Central memory CD8-positive, alpha-beta T cell (primary cell): ENCODE data around the gene PLXNA4.

Experiments
- ATAC-seq: fragments of 150-1000 bp; cut with Tn5 transposase; replicated peaks from 2 replicates; pipeline ENCODE4 v1.10.0; 2022; ENCODE audit warnings: mild to moderate bottlenecking, moderate FRiP score, moderate number of reproducible peaks; ENCODE audit not compliant: poor library complexity, severe bottlenecking; ENCODE audit errors: extremely low read depth
- DNase-seq, 2 donors: peaks; one replicate each; pipeline ENCODE4 v3.0.0; 2021; ENCODE audit warnings: low spot score in 2 of 2
- H3K27ac Mint-ChIP-seq: one replicate; pipeline ENCODE4 v1.8.0; 2022; ENCODE audit warnings: low read depth, mild to moderate bottlenecking, moderate library complexity, mixed read lengths
- H3K27me3 Mint-ChIP-seq: one replicate; pipeline ENCODE4 v1.8.0; 2022; ENCODE audit warnings: mixed read lengths
- H3K36me3 Mint-ChIP-seq: one replicate; pipeline ENCODE4 v1.8.0; 2022; ENCODE audit warnings: mild to moderate bottlenecking, moderate library complexity, mixed read lengths; ENCODE audit not compliant: insufficient read depth
- H3K4me1 Mint-ChIP-seq: one replicate; pipeline ENCODE4 v1.8.0; 2022; ENCODE audit warnings: mixed read lengths
- H3K4me3 Mint-ChIP-seq: one replicate; pipeline ENCODE4 v1.8.0; 2022; ENCODE audit warnings: mild to moderate bottlenecking, moderate library complexity, mixed read lengths
- H3K9me3 Mint-ChIP-seq: one replicate; pipeline ENCODE4 v1.8.0; 2022; ENCODE audit warnings: mixed read lengths

PLXNA4 gene

DNA sequence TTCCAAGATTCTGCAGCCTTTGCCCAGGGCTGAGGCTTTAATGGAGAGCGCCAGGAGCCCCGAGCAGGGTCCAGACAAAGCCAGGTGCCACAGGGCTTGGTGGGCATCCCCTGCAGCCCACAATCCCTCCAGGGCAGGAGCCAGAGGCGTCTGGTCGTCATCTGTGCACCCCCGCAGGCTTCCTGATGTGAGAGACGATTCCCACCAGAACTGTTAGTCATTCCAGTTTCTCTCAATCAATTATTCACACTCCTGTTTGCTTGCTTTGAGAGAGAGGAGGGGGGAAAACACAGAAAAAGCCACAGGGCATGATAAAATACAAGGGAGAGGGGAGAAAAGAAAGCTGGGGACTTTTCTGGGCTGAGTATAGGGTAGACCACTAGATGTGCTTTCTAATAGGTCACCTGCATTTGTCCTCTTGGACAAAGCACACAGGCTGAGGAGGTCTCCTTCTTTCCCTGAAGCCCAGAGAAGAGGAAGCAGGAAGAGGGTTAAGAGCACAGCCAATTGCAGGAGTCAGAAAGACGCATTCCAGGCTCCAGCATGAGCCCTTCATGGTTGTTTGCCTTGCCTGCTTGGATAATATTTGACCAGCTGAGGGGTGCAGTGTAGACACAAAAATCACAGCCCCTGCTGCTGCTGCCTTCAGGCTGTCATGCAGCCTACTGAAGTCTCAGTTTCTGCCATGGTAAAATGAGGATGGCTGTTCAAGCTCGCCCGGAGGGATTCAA, 194.4 kb downstream of the PLXNA4 start:
- Mint-ChIP-seq H3K27me3 (peaks cover 91% of the 10 kb centered on the region), H3K27ac (no peak overlapping the region), H3K4me1 (no peaks in the 10 kb centered on the region), H3K36me3 (no peaks in the 10 kb centered on the region), H3K4me3 (no peak overlapping the region), H3K9me3 (no peaks in the 10 kb centered on the region)
- DNase-seq (no peak), ATAC-seq (no peak)

DNA sequence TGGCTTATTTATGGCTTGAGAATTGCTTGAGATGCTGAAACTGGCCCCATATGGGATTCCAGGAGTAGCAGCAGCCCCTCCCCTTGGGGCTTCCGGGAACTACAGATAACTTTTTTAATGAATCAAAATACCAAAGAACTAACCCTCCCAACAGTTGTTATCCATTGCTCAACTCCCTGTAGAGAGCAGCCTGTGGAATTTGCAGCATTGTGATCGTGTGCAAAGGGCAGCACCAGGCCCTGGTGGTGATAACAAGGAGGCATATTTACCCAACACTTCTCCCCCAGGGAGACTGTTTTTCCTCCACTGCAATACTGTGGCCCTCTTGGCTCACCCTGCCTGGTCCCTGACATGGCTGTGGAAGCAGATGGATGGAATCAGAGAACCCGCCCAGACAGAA, 196.2 kb downstream of the PLXNA4 start:
- H3K9me3 Mint-ChIP-seq: no peaks in the 10 kb centered on the region
- DNase-seq (no peak), ATAC-seq (no peak)
- H3K4me3 Mint-ChIP-seq: no peak overlapping the region
- H3K4me1 Mint-ChIP-seq: no peaks in the 10 kb centered on the region
- peaks cover 88% of the 10 kb centered on the region for H3K27me3 Mint-ChIP-seq
- no peak overlapping the region for H3K27ac Mint-ChIP-seq
- H3K36me3 Mint-ChIP-seq: no peaks in the 10 kb centered on the region

DNA sequence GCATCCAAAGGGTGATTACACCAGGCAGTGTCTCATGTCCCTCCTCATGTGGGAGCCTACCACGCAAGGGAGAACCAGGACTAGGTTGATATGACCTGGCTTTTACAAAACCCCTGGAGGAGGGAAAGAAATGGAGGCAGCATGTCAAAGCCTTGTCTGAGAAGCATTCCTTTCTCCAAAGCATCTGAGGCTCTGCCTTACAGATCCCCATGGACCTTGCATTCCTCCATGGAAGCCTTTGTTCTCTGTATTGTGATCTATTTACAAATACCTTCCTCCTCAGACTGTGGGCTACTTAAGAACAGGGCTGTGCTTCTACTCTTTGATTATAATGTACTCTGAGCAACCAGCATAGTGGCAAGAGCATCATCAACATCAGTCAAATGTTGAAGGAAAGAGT, 197.0 kb downstream of the PLXNA4 start:
- ATAC-seq: no peak
- no peak overlapping the region for H3K4me3 Mint-ChIP-seq
- no peak overlapping the region for H3K27ac Mint-ChIP-seq
- no peak for DNase-seq
- H3K36me3 Mint-ChIP-seq: no peaks in the 10 kb centered on the region
- H3K9me3 Mint-ChIP-seq: no peaks in the 10 kb centered on the region
- H3K4me1 Mint-ChIP-seq: no peaks in the 10 kb centered on the region
- peaks cover 81% of the 10 kb centered on the region for H3K27me3 Mint-ChIP-seq

DNA sequence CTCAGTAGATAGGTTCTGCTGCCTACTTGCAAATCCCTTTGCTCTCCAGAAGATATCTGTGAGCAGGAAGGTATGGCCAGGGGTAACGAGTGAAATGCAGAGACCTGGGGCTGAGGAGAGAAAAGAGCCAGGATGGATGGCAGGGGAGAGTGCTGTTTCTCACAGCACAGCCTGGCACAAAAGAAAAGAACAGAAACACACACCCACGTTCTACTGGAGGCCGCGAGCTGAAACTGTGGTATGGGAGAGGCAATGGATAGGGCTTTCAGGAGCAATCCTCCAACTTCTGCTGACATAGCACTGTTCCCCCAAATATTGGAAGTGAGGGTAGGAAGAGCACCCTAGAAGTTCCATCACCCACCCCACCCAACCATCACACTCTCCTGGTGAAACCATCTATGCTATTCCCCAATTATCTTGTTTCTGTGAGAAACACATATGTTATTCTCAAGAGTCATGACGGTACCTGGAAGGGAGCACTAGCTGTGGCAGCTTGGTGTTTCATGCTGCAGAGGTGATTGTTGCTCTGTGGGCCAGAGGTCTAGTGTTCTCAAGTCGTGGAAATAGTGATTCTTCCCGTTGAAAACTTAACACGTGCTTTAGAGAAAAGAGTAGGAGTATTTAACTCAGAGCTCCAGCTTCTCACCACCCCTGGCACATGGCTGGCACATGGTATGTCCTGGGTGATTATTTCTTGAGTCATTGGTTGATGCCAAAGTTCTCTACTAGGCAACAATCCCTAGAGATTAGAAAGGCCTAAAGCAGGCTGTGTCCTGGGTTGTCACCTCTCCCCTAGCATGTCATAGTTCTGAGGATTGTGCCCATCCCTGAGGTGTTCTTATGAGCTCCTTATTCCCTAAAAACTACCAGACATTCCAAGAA, 198.3 kb downstream of the PLXNA4 start:
- Mint-ChIP-seq H3K36me3 (no peaks in the 10 kb centered on the region), H3K4me3 (no peak overlapping the region), H3K27me3 (peaks cover 67% of the 10 kb centered on the region), H3K9me3 (no peaks in the 10 kb centered on the region), H3K27ac (no peak overlapping the region), H3K4me1 (no peaks in the 10 kb centered on the region)
- no peak for DNase-seq
- ATAC-seq: no peak

DNA sequence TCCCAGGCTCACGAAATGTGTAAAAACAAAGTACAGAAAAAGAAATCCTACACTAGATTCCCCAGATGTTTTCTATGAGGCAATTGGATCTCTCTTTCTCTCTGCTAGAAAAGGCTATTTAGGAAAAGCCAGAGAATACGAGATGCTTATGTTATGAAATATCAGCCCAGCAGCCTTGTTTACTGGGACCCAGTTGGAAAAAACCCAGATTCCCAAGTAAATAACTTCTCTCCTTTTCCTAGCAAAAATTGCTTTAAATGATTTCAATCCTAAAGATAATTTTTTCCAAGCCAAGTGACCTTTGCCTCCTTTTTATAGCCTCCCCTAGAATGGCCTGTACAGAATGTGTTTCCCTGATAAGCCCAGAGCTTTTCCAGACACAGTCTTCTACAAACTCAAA, 199.3 kb downstream of the PLXNA4 start:
- no peak overlapping the region for H3K4me3 Mint-ChIP-seq
- H3K9me3 Mint-ChIP-seq: no peaks in the 10 kb centered on the region
- H3K36me3 Mint-ChIP-seq: no peaks in the 10 kb centered on the region
- no peak overlapping the region for H3K27ac Mint-ChIP-seq
- no peak for DNase-seq
- H3K4me1 Mint-ChIP-seq: no peaks in the 10 kb centered on the region
- peaks cover 58% of the 10 kb centered on the region for H3K27me3 Mint-ChIP-seq
- no peak for ATAC-seq

DNA sequence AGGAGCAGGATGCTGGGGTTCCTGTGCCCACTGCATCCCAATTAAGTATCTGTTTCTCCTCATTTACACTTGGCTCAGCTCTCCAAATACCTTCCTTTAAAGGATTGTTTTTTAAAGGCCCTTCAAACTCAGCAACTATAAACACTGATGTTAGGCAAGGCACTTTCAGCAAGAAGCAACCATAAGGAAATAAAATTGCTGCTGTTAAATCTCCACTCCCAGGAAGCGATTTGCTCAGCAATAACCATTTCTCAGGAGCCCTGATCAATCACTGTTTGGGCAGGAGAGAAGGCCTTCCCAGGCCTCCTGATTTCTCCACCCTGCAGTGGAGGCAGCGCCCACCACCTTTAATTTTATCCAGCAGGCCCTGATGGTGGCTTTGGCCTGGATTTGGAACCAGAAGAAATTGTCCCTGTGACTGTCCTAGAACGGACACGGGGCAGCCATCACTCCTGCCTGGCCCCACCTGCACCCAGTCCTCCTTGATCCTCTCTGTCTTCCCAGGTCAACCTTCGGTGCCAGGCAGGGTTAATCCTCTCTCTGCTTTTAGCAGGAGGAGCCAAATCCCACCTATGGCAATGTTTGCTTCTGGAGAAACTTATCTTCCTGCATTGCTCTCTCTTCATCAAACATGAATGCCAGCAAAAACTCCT, 199.8 kb downstream of the PLXNA4 start:
- Mint-ChIP-seq H3K27ac (no peak overlapping the region), H3K36me3 (no peaks in the 10 kb centered on the region), H3K27me3 (peaks cover 53% of the 10 kb centered on the region), H3K9me3 (no peaks in the 10 kb centered on the region), H3K4me3 (no peak overlapping the region), H3K4me1 (no peaks in the 10 kb centered on the region)
- DNase-seq (no peak), ATAC-seq (no peak)

DNA sequence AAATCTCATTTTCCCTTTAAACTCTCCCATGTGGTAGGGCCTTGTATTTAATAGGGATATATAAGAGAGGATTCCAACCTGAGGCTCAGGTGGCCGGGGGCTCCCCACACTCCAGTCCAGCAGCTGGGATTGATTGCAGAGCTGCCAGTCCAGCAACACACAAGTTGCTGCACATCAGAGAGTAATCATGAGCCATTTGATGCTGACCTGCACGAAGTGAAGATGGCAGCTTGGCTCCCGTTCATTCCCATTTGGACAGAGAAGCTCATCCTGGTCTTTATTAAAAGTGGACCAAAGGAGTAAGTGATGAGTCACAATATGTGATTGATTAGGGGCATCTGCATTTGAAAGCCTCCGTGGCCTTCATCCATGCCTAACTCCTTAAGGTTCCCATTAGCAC, 202.4 kb downstream of the PLXNA4 start:
- DNase-seq (no peak), ATAC-seq (no peak)
- Mint-ChIP-seq H3K4me1 (no peaks in the 10 kb centered on the region), H3K9me3 (no peaks in the 10 kb centered on the region), H3K27me3 (peaks cover 36% of the 10 kb centered on the region), H3K4me3 (no peak overlapping the region), H3K27ac (no peak overlapping the region), H3K36me3 (no peaks in the 10 kb centered on the region)

DNA sequence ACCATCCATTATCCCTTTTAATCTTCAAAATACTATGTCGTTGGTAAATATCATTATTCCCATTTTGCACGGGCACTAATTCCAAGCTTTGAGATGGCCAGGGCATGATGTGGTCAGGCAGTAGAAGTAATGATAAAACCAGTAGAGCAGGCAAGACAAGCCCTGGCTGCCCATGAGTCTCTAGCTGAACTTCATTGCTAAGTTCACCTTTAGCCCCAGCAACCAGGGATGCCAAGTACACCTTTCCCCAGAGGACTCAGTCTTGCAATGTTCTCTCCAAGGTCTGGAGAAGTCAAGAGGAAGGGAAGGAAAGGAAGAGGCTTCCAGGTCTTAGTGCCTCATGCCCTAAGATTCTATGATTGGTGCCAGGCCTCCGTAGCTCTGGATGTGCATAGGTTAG, 203.2 kb downstream of the PLXNA4 start:
- ATAC-seq (no peak), DNase-seq (no peak)
- Mint-ChIP-seq H3K9me3 (no peaks in the 10 kb centered on the region), H3K4me1 (no peaks in the 10 kb centered on the region), H3K27me3 (peaks cover 42% of the 10 kb centered on the region), H3K27ac (no peak overlapping the region), H3K4me3 (no peak overlapping the region), H3K36me3 (no peaks in the 10 kb centered on the region)

DNA sequence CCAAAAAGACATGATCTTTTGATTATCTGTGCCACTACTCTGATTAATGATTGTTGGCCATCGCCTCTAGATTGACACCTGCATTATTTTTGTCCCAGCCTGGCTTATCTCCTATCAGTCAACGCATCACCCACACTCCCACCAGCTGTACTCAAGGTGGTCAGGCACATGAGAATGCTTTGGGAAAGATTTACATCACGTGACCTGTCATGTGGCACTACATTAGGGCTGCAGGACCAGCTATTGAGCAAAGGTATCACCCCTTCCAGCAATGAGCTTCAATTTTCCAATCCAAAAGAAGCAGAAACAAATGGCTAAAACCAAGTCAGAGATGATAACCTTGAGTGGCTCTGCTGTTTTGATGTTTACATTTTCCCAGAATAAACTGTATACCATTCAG, 204.3 kb downstream of the PLXNA4 start:
- H3K4me1 Mint-ChIP-seq: no peaks in the 10 kb centered on the region
- H3K4me3 Mint-ChIP-seq: no peak overlapping the region
- peaks cover 42% of the 10 kb centered on the region for H3K27me3 Mint-ChIP-seq
- no peak overlapping the region for H3K27ac Mint-ChIP-seq
- no peak for DNase-seq
- H3K36me3 Mint-ChIP-seq: no peaks in the 10 kb centered on the region
- H3K9me3 Mint-ChIP-seq: no peaks in the 10 kb centered on the region
- ATAC-seq: no peak

DNA sequence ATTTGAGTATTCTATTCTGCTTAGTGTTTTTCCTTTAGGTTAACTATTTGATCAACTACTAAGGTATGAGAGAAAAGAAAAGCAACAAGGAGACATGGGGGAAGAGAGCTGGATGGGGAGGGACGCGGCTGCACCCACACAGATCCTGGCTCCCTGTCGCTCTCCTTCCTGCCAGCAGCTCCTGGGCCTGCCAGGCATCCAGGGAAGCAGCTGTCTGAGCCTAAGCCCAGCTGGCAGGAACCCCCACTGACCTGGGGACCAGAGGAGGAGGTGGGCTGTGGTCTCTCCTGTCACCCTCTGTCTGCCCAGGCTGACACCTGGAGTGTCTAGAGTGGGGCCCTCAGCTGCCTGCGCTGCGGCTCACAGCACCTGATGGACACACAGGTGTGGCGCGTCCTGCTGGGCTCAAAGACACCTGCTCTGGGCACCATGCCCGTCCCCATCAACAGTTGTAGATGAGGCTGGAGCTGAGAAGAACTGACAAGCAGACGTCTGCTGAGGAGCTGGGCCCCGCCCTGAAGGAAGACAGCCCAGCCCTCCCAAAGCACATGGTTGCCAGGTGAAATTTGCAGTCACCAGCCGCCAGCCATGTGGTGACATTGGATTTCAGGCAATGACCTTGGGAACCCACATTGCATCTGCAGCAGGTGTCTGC, 207.9 kb downstream of the PLXNA4 start:
- no peak overlapping the region for H3K4me3 Mint-ChIP-seq
- H3K4me1 Mint-ChIP-seq: no peaks in the 10 kb centered on the region
- H3K9me3 Mint-ChIP-seq: no peaks in the 10 kb centered on the region
- DNase-seq (no peak), ATAC-seq (no peak)
- H3K27me3 Mint-ChIP-seq: peaks cover 42% of the 10 kb centered on the region
- no peak overlapping the region for H3K27ac Mint-ChIP-seq
- no peaks in the 10 kb centered on the region for H3K36me3 Mint-ChIP-seq

DNA sequence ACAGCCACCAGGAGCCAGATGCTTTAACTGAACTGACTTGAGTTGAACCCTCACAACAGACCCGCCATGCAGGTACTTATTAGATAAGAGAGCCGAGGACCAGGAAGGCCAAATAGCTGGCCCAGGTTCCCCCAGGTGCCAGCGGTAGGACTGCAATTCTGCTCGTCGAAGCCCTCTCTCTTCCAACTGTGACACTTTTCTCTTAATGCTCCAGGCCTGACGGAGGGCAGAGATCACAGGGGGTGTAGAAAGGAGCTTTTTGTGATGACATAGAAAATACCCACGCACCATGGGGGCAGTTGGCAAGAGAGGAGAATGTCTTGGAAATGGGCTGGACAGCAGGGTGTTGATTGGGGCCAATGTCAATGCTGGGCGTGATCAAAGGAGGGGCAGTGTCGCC, 208.5 kb downstream of the PLXNA4 start:
- DNase-seq (no peak), ATAC-seq (no peak)
- H3K27ac Mint-ChIP-seq: no peak overlapping the region
- no peaks in the 10 kb centered on the region for H3K9me3 Mint-ChIP-seq
- H3K27me3 Mint-ChIP-seq: peaks cover 42% of the 10 kb centered on the region
- H3K36me3 Mint-ChIP-seq: no peaks in the 10 kb centered on the region
- H3K4me3 Mint-ChIP-seq: no peak overlapping the region
- H3K4me1 Mint-ChIP-seq: no peaks in the 10 kb centered on the region

DNA sequence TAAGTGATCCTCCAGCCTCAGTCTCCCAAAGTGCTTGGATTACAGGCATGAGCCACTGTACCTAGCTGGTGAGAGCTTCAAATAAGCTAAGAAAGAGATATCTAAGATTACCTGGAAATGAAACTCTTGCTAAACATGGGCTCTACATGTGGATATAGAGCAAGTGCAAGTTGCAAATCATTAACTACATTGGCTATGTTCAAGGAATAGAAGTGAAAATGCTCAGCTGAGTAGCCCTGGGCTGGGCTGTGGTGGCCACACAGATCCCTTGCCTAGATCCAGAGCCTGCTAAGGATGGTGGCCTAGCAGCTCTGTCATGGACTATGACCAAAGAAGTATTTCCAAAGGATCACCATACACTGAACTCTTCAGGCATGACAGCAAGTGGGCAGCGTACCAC, 209.3 kb downstream of the PLXNA4 start:
- H3K9me3 Mint-ChIP-seq: no peaks in the 10 kb centered on the region
- no peaks in the 10 kb centered on the region for H3K36me3 Mint-ChIP-seq
- H3K4me1 Mint-ChIP-seq: no peaks in the 10 kb centered on the region
- H3K27me3 Mint-ChIP-seq: peaks cover 42% of the 10 kb centered on the region
- H3K27ac Mint-ChIP-seq: no peak overlapping the region
- no peak for ATAC-seq
- no peak for DNase-seq
- no peak overlapping the region for H3K4me3 Mint-ChIP-seq
